Frontal cortex (tissue), 4 donors: ENCODE data around the gene JADE2. TPM values are rescaled to one million over a fixed set of nuclear protein-coding genes. Genes with fewer than 3 reads are reported as not detected.
"Not testable (repeated sequence)": the region's sequence is repeated elsewhere in the genome, so short reads cannot be mapped to it uniquely, and the experiment has no call there.

Experiments
- DNase-seq, 2 donors: peaks; one replicate each; pipeline ENCODE4 v3.0.0; 2012; ENCODE audit warnings: low spot score in 2 of 2
- FAIRE-seq: peaks from 2 replicates; lab custom pipeline; 2012; peaks lifted over from hg19 to GRCh38; lab: Jason Lieb, UNC
- total RNA-seq: library from RNA; depleted of rRNA; stranded (reverse); fragments of >200 nt; gene quantifications from one replicate; pipeline ENCODE4 v1.2.3, GENCODE V29; 2014
- donor health status: control.
- donor health status: control.
- donor health status: control.

The JADE2 gene
- 2.4 TPM for total RNA-seq

- peak; percentile 66 to 82 for DNase-seq
- no peak for FAIRE-seq
Measured at GRCh38 chr5:134524826-134525682, at the start of gene JADE2. Gene JADE2 (plus strand): TSS chr5:134525670. CDS start chr5:134535858, 10,188 bp downstream.

- no peak for FAIRE-seq
- DNase-seq = no peak
Measured at GRCh38 chr5:134477462-134478245, 47.8 kb upstream of the JADE2 start.

GRCh38 chr5:134479839-134480238, 45.6 kb upstream of the JADE2 start:
- DNase-seq (no peak), FAIRE-seq (no peak)

- no peak for FAIRE-seq
- DNase-seq = no peak
Measured at GRCh38 chr5:134489227-134489944, 36.1 kb upstream of the JADE2 start.

- DNase-seq = no peak
- FAIRE-seq = no peak
Measured at GRCh38 chr5:134490255-134490924, 35.1 kb upstream of the JADE2 start.

GRCh38 chr5:134490925-134491271, 34.6 kb upstream of the JADE2 start:
- DNase-seq (no peak), FAIRE-seq (no peak)

- no peak for FAIRE-seq
- no peak for DNase-seq
Measured at GRCh38 chr5:134491841-134492442, 33.5 kb upstream of the JADE2 start.

- FAIRE-seq = no peak
- no peak for DNase-seq
Measured at GRCh38 chr5:134492568-134492967, 32.9 kb upstream of the JADE2 start.

GRCh38 chr5:134493461-134494055, 31.9 kb upstream of the JADE2 start:
- DNase-seq (no peak), FAIRE-seq (no peak)

GRCh38 chr5:134494780-134495179, 30.7 kb upstream of the JADE2 start:
- FAIRE-seq (no peak), DNase-seq (no peak)

GRCh38 chr5:134499905-134500304, 25.6 kb upstream of the JADE2 start:
- not testable (repeated sequence) for FAIRE-seq, DNase-seq

GRCh38 chr5:134500699-134501430, 24.6 kb upstream of the JADE2 start:
- DNase-seq = no peak
- no peak for FAIRE-seq

- FAIRE-seq (no peak), DNase-seq (no peak)
Measured at GRCh38 chr5:134502259-134502658, 23.2 kb upstream of the JADE2 start.

GRCh38 chr5:134503088-134503936, 22.2 kb upstream of the JADE2 start:
- DNase-seq (peak in 1 of 2 donors; percentile 40), FAIRE-seq (no peak)

- no peak for FAIRE-seq
Measured at GRCh38 chr5:134503937-134504437, 21.5 kb upstream of the JADE2 start.

GRCh38 chr5:134504629-134505300, 20.7 kb upstream of the JADE2 start:
- FAIRE-seq = no peak
- DNase-seq = no peak

More at GRCh38 chr5:134503937-134504437, 21.5 kb upstream of the JADE2 start:
- no peak for DNase-seq
